Dendritic cell treated with granulocyte-macrophage colony-stimulating factor and Interleukin-4, amounts not matched to agents 40 ng/mL and 50 ng/mL, for 4 days (primary cell): ENCODE results near the gene SELENON.
"Not testable (repeated sequence)": the region's sequence is repeated elsewhere in the genome, so short reads cannot be mapped to it uniquely, and the experiment has no call there.

Source experiments
- H3K27ac Mint-ChIP-seq: one replicate; pipeline ENCODE4 v1.8.0; 2022; ENCODE audit warnings: mild to moderate bottlenecking, mixed read lengths
- H3K27me3 Mint-ChIP-seq: one replicate; pipeline ENCODE4 v1.8.0; 2022; ENCODE audit warnings: mild to moderate bottlenecking, mixed read lengths
- H3K36me3 Mint-ChIP-seq: one replicate; pipeline ENCODE4 v1.8.0; 2022; ENCODE audit warnings: low read depth, mixed read lengths
- H3K4me1 Mint-ChIP-seq: one replicate; pipeline ENCODE4 v1.8.0; 2022; ENCODE audit warnings: low read depth, mixed read lengths
- H3K4me3 Mint-ChIP-seq: one replicate; pipeline ENCODE4 v1.8.0; 2022; ENCODE audit warnings: mild to moderate bottlenecking, moderate library complexity, mixed read lengths
- H3K9me3 Mint-ChIP-seq: one replicate; pipeline ENCODE4 v1.8.0; 2022; ENCODE audit warnings: mixed read lengths
- intact Hi-C: fragments of 100-400 bp; cut with micrococcal nuclease; formaldehyde crosslinking; loops from one replicate; pipeline ENCODE4 v1.15.0; 2022

The SELENON gene

GRCh38 chr1:25828491-25828890, 28.5 kb downstream of the SELENON start:
- Mint-ChIP-seq H3K4me1 (peaks cover 13% of the 10 kb centered on the region), H3K4me3 (no peak overlapping the region), H3K9me3 (no peaks in the 10 kb centered on the region), H3K27ac (no peak overlapping the region), H3K27me3 (no peaks in the 10 kb centered on the region), H3K36me3 (peaks cover 91% of the 10 kb centered on the region)
- intact Hi-C loops, result no loop called here

GRCh38 chr1:25829046-25829445, 29.1 kb downstream of the SELENON start:
- no peak overlapping the region for H3K27ac Mint-ChIP-seq
- no peak overlapping the region for H3K4me3 Mint-ChIP-seq
- intact Hi-C loops, result no loop called here
- H3K9me3 Mint-ChIP-seq, result no peaks in the 10 kb centered on the region
- peaks cover 91% of the 10 kb centered on the region for H3K36me3 Mint-ChIP-seq
- peaks cover 13% of the 10 kb centered on the region for H3K4me1 Mint-ChIP-seq
- no peaks in the 10 kb centered on the region for H3K27me3 Mint-ChIP-seq

DNA sequence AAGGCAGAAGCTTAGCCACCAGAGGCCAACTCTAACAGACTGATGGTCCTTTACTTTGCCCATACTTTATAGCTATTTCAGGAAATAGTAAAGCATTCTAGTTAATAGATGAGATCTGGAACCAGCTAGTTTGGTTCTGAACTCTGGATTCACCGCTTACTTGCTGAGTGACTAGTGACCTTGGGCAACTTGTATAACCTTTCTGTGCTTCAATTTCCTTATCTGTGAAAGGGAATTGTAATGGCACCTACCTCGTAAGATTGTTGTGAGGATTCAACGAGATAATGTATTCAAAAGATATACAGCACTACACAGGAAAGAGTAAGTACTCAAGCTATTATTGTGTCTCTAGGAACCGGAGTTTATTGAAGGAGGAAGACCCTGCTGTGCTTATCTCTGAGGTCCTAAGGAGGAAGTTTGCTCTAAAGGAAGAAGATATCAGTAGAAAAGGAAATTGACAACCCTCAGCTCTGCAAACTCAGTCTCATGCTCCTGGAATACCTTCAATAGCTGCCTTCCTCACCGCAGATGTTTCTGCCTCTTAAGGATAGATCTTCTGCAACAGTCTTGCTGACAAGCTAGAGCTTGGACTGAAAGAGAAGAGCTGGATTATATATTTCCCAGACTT, 31.7 kb downstream of the SELENON start:
- no peaks in the 10 kb centered on the region for H3K27me3 Mint-ChIP-seq
- no peak overlapping the region for H3K27ac Mint-ChIP-seq
- intact Hi-C loops, result no loop called here
- peaks cover 6% of the 10 kb centered on the region for H3K4me1 Mint-ChIP-seq
- peaks cover 91% of the 10 kb centered on the region for H3K36me3 Mint-ChIP-seq
- H3K9me3 Mint-ChIP-seq, result no peaks in the 10 kb centered on the region
- no peak overlapping the region for H3K4me3 Mint-ChIP-seq

- Mint-ChIP-seq H3K27ac (no peak overlapping the region), H3K9me3 (no peaks in the 10 kb centered on the region), H3K4me1 (peaks cover 6% of the 10 kb centered on the region), H3K27me3 (no peaks in the 10 kb centered on the region), H3K4me3 (no peak overlapping the region), H3K36me3 (peaks cover 83% of the 10 kb centered on the region)
- intact Hi-C loops, result no loop called here
Measured at GRCh38 chr1:25832336-25833037, 32.5 kb downstream of the SELENON start.

DNA sequence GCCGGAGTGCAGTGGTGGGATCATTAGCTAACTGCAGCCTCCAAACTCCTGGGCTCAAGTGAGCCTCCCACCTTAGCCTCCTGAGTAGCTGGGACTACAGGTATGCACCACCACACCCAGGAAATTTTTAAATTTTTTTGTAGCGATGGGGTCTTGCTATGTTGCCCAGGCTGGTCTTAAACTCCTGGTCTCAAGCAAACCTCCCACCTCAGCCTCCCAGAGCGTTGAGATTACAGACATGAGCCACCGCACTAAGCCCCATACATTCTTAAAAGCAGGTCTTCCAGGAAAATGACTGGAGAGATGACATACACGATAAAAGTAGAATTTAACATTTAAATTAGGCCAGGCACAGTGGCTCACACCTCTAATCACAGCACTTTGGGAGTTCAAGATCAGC, 33.2 kb downstream of the SELENON start:
- peaks cover 6% of the 10 kb centered on the region for H3K4me1 Mint-ChIP-seq
- H3K9me3 Mint-ChIP-seq, result no peaks in the 10 kb centered on the region
- H3K36me3 Mint-ChIP-seq, result peaks cover 77% of the 10 kb centered on the region
- intact Hi-C loops, result no loop called here
- H3K27me3 Mint-ChIP-seq, result no peaks in the 10 kb centered on the region
- no peak overlapping the region for H3K4me3 Mint-ChIP-seq
- H3K27ac Mint-ChIP-seq, result no peak overlapping the region

DNA sequence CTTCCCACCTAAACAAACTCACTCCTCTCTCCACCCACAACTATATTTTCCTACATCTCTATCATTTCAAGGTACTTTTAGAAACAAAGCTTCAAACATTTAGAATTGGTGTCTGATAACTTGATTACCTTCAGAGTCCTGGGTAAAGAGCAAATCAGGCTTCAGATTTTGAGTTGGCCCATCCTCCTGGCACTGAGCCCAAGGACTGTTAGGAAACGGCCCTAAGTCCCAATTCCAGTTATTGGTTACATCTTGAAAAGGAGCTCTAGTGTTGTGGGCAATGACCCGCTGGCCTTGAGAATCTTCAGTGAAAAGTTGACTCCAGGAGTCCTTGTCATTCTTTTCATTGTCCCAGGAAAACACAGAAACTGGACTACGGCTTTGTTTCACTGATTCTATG, 34.9 kb downstream of the SELENON start:
- peaks cover 61% of the 10 kb centered on the region for H3K36me3 Mint-ChIP-seq
- intact Hi-C loops, result no loop called here
- H3K4me3 Mint-ChIP-seq, result no peak overlapping the region
- peaks cover 6% of the 10 kb centered on the region for H3K4me1 Mint-ChIP-seq
- H3K27ac Mint-ChIP-seq, result no peak overlapping the region
- H3K27me3 Mint-ChIP-seq, result no peaks in the 10 kb centered on the region
- no peaks in the 10 kb centered on the region for H3K9me3 Mint-ChIP-seq

DNA sequence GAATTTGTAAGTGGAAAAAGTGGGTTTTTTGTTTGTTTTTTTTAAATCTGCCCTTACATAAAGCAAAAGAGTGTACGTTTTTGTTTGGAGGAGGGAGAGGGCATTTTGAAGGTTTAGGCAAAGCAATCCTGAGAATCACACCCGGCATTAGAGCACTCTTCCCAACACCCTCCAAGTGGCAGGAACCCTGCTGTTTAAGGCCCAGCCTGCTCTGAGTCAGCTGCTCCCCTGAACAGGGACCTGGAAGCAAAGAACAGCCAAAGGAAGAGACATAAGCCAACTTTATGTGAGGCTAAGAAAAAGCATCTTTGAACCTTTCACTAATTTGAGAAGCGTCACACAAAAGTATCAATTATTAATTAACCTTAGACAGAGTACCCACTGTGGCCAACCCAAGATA, 36.7 kb downstream of the SELENON start:
- Mint-ChIP-seq H3K27me3 (no peaks in the 10 kb centered on the region), H3K4me3 (no peak overlapping the region), H3K9me3 (no peaks in the 10 kb centered on the region), H3K27ac (no peak overlapping the region), H3K36me3 (peaks cover 43% of the 10 kb centered on the region), H3K4me1 (no peaks in the 10 kb centered on the region)
- intact Hi-C loops, result no loop called here

DNA sequence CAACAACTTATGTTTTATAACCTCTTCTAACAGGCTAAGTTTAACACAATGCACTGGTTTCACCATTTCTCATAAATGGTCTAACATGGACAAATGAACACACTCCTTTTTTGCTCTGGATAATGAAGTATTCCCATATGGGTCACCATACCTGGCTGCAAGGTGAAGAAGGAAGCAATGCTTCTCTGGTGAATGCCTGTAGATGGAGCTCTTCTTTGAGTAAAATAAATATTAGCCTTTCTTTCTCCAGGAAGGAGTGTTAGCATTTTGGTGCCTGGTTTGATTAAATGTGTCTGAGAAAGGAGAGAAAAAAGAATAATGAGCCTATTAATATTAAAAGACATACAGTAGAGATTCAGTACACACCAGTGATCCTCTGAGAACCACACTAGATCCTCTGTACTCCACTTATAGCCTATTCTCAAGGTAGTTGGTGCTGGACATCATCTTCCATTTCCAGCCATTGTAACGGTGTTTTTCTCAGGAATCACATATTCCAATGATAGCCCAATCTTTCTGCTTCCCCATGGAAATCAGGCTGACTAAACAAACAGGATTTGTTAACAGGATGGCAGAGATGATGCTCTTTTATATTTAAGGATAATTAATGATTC, 37.4 kb downstream of the SELENON start:
- H3K4me3 Mint-ChIP-seq, result no peak overlapping the region
- intact Hi-C loops, result no loop called here
- H3K36me3 Mint-ChIP-seq, result peaks cover 37% of the 10 kb centered on the region
- no peaks in the 10 kb centered on the region for H3K4me1 Mint-ChIP-seq
- no peaks in the 10 kb centered on the region for H3K27me3 Mint-ChIP-seq
- H3K9me3 Mint-ChIP-seq, result no peaks in the 10 kb centered on the region
- no peak overlapping the region for H3K27ac Mint-ChIP-seq

GRCh38 chr1:25839808-25840207, 39.8 kb downstream of the SELENON start:
- H3K4me1 Mint-ChIP-seq, H3K4me3 Mint-ChIP-seq, H3K27ac Mint-ChIP-seq, H3K9me3 Mint-ChIP-seq, H3K27me3 Mint-ChIP-seq, intact Hi-C loops: not testable (repeated sequence)
- peaks cover 12% of the 10 kb centered on the region for H3K36me3 Mint-ChIP-seq

GRCh38 chr1:25843483-25843882, 43.5 kb downstream of the SELENON start:
- no peaks in the 10 kb centered on the region for H3K9me3 Mint-ChIP-seq
- intact Hi-C loops, result no loop called here
- H3K27ac Mint-ChIP-seq, result no peak overlapping the region
- no peaks in the 10 kb centered on the region for H3K27me3 Mint-ChIP-seq
- H3K4me3 Mint-ChIP-seq, result no peak overlapping the region
- no peaks in the 10 kb centered on the region for H3K36me3 Mint-ChIP-seq
- H3K4me1 Mint-ChIP-seq, result peaks cover 15% of the 10 kb centered on the region

GRCh38 chr1:25844536-25845337, 44.7 kb downstream of the SELENON start:
- Mint-ChIP-seq H3K36me3 (no peaks in the 10 kb centered on the region), H3K4me1 (peaks cover 23% of the 10 kb centered on the region), H3K4me3 (no peak overlapping the region), H3K27ac (no peak overlapping the region), H3K27me3 (no peaks in the 10 kb centered on the region), H3K9me3 (no peaks in the 10 kb centered on the region)
- intact Hi-C loops, result no loop called here

- H3K9me3 Mint-ChIP-seq, result no peaks in the 10 kb centered on the region
- H3K27ac Mint-ChIP-seq, result no peak overlapping the region
- H3K27me3 Mint-ChIP-seq, result no peaks in the 10 kb centered on the region
- intact Hi-C loops, result no loop called here
- H3K4me1 Mint-ChIP-seq, result peaks cover 23% of the 10 kb centered on the region
- H3K36me3 Mint-ChIP-seq, result no peaks in the 10 kb centered on the region
- no peak overlapping the region for H3K4me3 Mint-ChIP-seq
Measured at GRCh38 chr1:25845664-25846063, 45.7 kb downstream of the SELENON start.

DNA sequence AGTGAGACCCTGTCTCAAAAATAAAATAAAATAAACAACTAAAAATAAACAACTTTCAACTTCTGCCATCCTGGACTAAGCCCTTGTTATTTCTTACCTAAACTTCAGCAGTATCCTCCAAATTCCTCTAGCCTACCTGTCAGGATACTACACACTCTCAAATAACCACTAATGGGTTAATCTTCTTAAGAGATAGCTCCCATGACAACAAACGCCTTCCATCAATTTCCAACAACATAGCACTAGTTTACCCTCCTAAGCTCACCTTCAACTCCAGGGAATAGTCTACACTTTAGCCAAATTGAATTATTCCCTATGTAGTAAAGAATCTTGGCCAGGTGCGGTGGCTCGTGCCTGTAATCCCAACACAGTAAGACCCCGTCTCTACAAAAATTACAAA, 47.9 kb downstream of the SELENON start:
- H3K36me3 Mint-ChIP-seq, result no peaks in the 10 kb centered on the region
- no peaks in the 10 kb centered on the region for H3K9me3 Mint-ChIP-seq
- no peak overlapping the region for H3K4me3 Mint-ChIP-seq
- no peak overlapping the region for H3K27ac Mint-ChIP-seq
- no peaks in the 10 kb centered on the region for H3K27me3 Mint-ChIP-seq
- intact Hi-C loops, result no loop called here
- H3K4me1 Mint-ChIP-seq, result peaks cover 23% of the 10 kb centered on the region

- peaks cover 23% of the 10 kb centered on the region for H3K4me1 Mint-ChIP-seq
- H3K27me3 Mint-ChIP-seq, result no peaks in the 10 kb centered on the region
- intact Hi-C loops, result no loop called here
- no peaks in the 10 kb centered on the region for H3K36me3 Mint-ChIP-seq
- H3K4me3 Mint-ChIP-seq, result no peak overlapping the region
- H3K27ac Mint-ChIP-seq, result no peak overlapping the region
- H3K9me3 Mint-ChIP-seq, result no peaks in the 10 kb centered on the region
Measured at GRCh38 chr1:25848531-25848930, 48.5 kb downstream of the SELENON start.
